GM23338 (cell line): Measurements from ENCODE around the gene CSF2RB. TPM values are rescaled to one million over a fixed set of nuclear protein-coding genes. Genes with fewer than 3 reads are reported as not detected.

Experiments used
- ATAC-seq: fragments of 200-7000 bp; cut with Tn5 transposase; 3 replicates; pipeline ENCODE4 v1.9.1; 2020
- DNase-seq: peaks from one replicate; pipeline ENCODE4 v3.0.0-alpha.2; 2015; ENCODE audit warnings: low spot score
- H2AFZ ChIP-seq: fragments of 200-600 bp; sonication (generic); 2 replicates; pipeline ENCODE4 v1.8.0; 2016; ENCODE audit warnings: antibody characterized with exemption, mild to moderate bottlenecking, moderate library complexity
- H3F3A ChIP-seq: fragments of 200-600 bp; sonication (generic); replicated peaks from 2 replicates; pipeline ENCODE4 v1.8.0; 2017; ENCODE audit warnings: antibody characterized with exemption, mixed run types, low read depth
- H3K27ac ChIP-seq: fragments of 200-600 bp; sonication (generic); 2 replicates; pipeline ENCODE4 v1.6.1; 2016; ENCODE audit warnings: low read depth
- H3K27me3 ChIP-seq: fragments of 200-600 bp; sonication (generic); 2 replicates; pipeline ENCODE4 v1.8.0; 2016; ENCODE audit warnings: mild to moderate bottlenecking, mixed run types, moderate library complexity; ENCODE audit not compliant: insufficient read depth
- H3K36me3 ChIP-seq: fragments of 200-600 bp; sonication (generic); 2 replicates; pipeline ENCODE4 v1.8.0; 2016; ENCODE audit warnings: mild to moderate bottlenecking; ENCODE audit not compliant: insufficient read depth
- H3K4me1 ChIP-seq: fragments of 200-600 bp; sonication (generic); 2 replicates; pipeline ENCODE4 v1.8.0; 2016; ENCODE audit warnings: mild to moderate bottlenecking, moderate library complexity; ENCODE audit not compliant: insufficient read depth
- H3K4me2 ChIP-seq: fragments of 200-600 bp; sonication (generic); 2 replicates; pipeline ENCODE4 v1.7.1; 2017; ENCODE audit warnings: mixed run types
- H3K4me3 ChIP-seq: fragments of 200-600 bp; sonication (generic); 2 replicates; pipeline ENCODE4 v1.6.1; 2016; ENCODE audit warnings: mixed run types
- H3K79me2 ChIP-seq: fragments of 200-600 bp; sonication (generic); replicated peaks from 2 replicates; pipeline ENCODE4 v1.8.0; 2017; ENCODE audit warnings: mild to moderate bottlenecking; ENCODE audit not compliant: insufficient read depth
- H3K9me2 ChIP-seq: fragments of 200-600 bp; sonication (generic); 2 replicates; pipeline ENCODE4 v1.8.0; 2017; ENCODE audit not compliant: insufficient read depth
- H4K20me1 ChIP-seq: fragments of 200-600 bp; sonication (generic); replicated peaks from 2 replicates; pipeline ENCODE4 v1.8.0; 2017; ENCODE audit warnings: mild to moderate bottlenecking; ENCODE audit not compliant: insufficient read depth
- H3K27ac Mint-ChIP-seq: 2 replicates; pipeline ENCODE4 v1.8.0; 2020; ENCODE audit warnings: inconsistent platforms, mild to moderate bottlenecking, moderate library complexity, mixed read lengths
- H3K27me3 Mint-ChIP-seq: 3 replicates; pipeline ENCODE4 v1.8.0; 2022; ENCODE audit warnings: low read depth, mild to moderate bottlenecking, moderate library complexity, mixed read lengths, inconsistent platforms; ENCODE audit not compliant: insufficient read depth, poor library complexity
- H3K36me3 Mint-ChIP-seq: 3 replicates; pipeline ENCODE4 v1.8.0; 2021; ENCODE audit warnings: low read depth, mild to moderate bottlenecking, inconsistent platforms, moderate library complexity, mixed read lengths
- H3K4me1 Mint-ChIP-seq: 3 replicates; pipeline ENCODE4 v1.8.0; 2020; ENCODE audit warnings: mild to moderate bottlenecking, inconsistent platforms, mixed read lengths
- H3K4me3 Mint-ChIP-seq: 3 replicates; pipeline ENCODE4 v1.8.0; 2021; ENCODE audit warnings: moderate library complexity, mild to moderate bottlenecking, inconsistent platforms, mixed read lengths
- H3K9me3 Mint-ChIP-seq: 3 replicates; pipeline ENCODE4 v1.8.0; 2020; ENCODE audit warnings: moderate library complexity, mild to moderate bottlenecking, inconsistent platforms, mixed read lengths
- CREB1 ChIP-seq: fragments of 250-450 bp; sonication (Bioruptor Pico); IDR thresholded peaks from 2 replicates; pipeline ENCODE4 v1.5.0; 2020; ENCODE audit warnings: low read depth, mild to moderate bottlenecking, moderate library complexity
- EZH2 ChIP-seq: fragments of 200-600 bp; sonication (generic); IDR thresholded peaks from one replicate; pipeline ENCODE4 v1.8.0; 2017; ENCODE audit warnings: antibody characterized with exemption, mild to moderate bottlenecking, low read depth; ENCODE audit not compliant: unreplicated experiment
- EZH2phosphoT487 ChIP-seq: fragments of 200-600 bp; sonication (generic); IDR thresholded peaks from one replicate; pipeline ENCODE4 v1.8.1; 2018; ENCODE audit warnings: antibody characterized with exemption; ENCODE audit not compliant: unreplicated experiment
- JUNB ChIP-seq: IDR thresholded peaks from one replicate; pipeline ENCODE4 v1.6.1; 2016; ENCODE audit warnings: antibody characterized with exemption; ENCODE audit not compliant: unreplicated experiment
- NANOG ChIP-seq: IDR thresholded peaks from 2 replicates; pipeline ENCODE4 v1.6.1; 2016; ENCODE audit warnings: antibody characterized with exemption, borderline replicate concordance
- POLR2AphosphoS5 ChIP-seq: IDR thresholded peaks from 2 replicates; pipeline ENCODE4 v1.6.1; 2016; ENCODE audit warnings: antibody characterized with exemption, low read depth
- STAT1 ChIP-seq: IDR thresholded peaks from one replicate; pipeline ENCODE4 v1.6.1; 2016; ENCODE audit warnings: antibody characterized with exemption; ENCODE audit not compliant: unreplicated experiment
- ZNF114 ChIP-seq: fragments of 250-450 bp; sonication (Bioruptor Pico); IDR thresholded peaks from 2 replicates; pipeline ENCODE4 v1.5.0; 2020; ENCODE audit warnings: mild to moderate bottlenecking, moderate library complexity
- ZNF331 ChIP-seq: fragments of 250-450 bp; sonication (Bioruptor Pico); IDR thresholded peaks from 2 replicates; pipeline ENCODE4 v1.5.0; 2020; ENCODE audit warnings: low read depth, mild to moderate bottlenecking, moderate library complexity
- polyA plus RNA-seq: library from polyadenylated mRNA; unstranded; fragments of >200 nt; fragmentation: Nextera tagmentation; extraction: Ambion mirVana; gene quantifications from 2 replicates; pipeline ENCODE4 v1.2.1, GENCODE V29; 2016
- total RNA-seq: library from RNA; depleted of rRNA; stranded (reverse); fragments of >200 nt; shearing (Covaris generic); gene quantifications from 2 replicates; pipeline ENCODE4 v1.2.3, GENCODE V29; 2014
- TF ChIP-seq, protein P1 (sequence below), 2 experiments: fragments of 200-600 bp in 1 of 2; sonication (generic) in 1 of 2; conservative IDR thresholded peaks; 2 replicates each; pipeline versions ENCODE4 v1.5.1 to v1.6.1; 2016 to 2017; ENCODE audit warnings: antibody characterized with exemption in 2 of 2, low read depth in 2 of 2, mild to moderate bottlenecking in 2 of 2, moderate library complexity in 1 of 2
- TF ChIP-seq, protein P2 (sequence below): IDR thresholded peaks from 2 replicates; pipeline ENCODE4 v1.6.1; 2016; ENCODE audit warnings: antibody characterized with exemption
- TF ChIP-seq, protein P3 (sequence below): IDR thresholded peaks from one replicate; pipeline ENCODE4 v1.6.1; 2018; ENCODE audit warnings: antibody characterized with exemption; ENCODE audit not compliant: unreplicated experiment
- TF ChIP-seq, protein P4 (sequence below): fragments of 250-450 bp; sonication (Bioruptor Pico); IDR thresholded peaks from 2 replicates; pipeline ENCODE4 v1.5.0; 2020; ENCODE audit warnings: mild to moderate bottlenecking, moderate library complexity

Gene CSF2RB
- total and polyA plus RNA-seq, 2 experiments from 2014 or later = not detected

DNA sequence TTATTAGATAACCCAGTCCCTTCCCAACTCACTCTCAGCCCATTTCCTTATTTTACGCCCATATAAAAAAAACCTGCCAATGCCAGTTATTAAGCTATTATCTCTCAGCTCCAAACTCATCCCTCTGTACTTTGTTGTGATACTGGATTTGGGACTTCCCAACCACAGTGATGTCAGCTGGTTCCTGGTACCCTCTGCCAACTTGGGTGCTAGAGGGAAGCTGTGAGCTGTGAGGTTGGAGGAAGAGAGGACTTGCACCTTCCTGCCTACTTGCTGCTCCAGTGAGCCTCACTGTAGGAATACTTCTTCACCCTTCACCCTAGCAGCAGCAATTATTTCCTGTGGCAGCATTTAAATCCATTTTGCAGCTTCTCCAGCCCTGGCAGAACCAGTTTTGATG, 19.2 kb upstream of the CSF2RB start:
- no peaks in the 10 kb centered on the region for H3K36me3 Mint-ChIP-seq
- no peaks in the 10 kb centered on the region for H3K27me3 ChIP-seq
- no peak overlapping the region for H3K27ac Mint-ChIP-seq
- H3K9me2 ChIP-seq = peaks cover 3% of the 10 kb centered on the region
- no peaks in the 10 kb centered on the region for H4K20me1 ChIP-seq
- no peaks in the 10 kb centered on the region for H3K4me1 ChIP-seq
- TF ChIP-seq, protein P1, sequence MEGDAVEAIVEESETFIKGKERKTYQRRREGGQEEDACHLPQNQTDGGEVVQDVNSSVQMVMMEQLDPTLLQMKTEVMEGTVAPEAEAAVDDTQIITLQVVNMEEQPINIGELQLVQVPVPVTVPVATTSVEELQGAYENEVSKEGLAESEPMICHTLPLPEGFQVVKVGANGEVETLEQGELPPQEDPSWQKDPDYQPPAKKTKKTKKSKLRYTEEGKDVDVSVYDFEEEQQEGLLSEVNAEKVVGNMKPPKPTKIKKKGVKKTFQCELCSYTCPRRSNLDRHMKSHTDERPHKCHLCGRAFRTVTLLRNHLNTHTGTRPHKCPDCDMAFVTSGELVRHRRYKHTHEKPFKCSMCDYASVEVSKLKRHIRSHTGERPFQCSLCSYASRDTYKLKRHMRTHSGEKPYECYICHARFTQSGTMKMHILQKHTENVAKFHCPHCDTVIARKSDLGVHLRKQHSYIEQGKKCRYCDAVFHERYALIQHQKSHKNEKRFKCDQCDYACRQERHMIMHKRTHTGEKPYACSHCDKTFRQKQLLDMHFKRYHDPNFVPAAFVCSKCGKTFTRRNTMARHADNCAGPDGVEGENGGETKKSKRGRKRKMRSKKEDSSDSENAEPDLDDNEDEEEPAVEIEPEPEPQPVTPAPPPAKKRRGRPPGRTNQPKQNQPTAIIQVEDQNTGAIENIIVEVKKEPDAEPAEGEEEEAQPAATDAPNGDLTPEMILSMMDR (conservative IDR thresholded peaks at IDR 0.05; ENCODE audit: low read depth in 2 of 2) = no peak
- TF ChIP-seq STAT1 = no peak
- TF ChIP-seq, protein P2, sequence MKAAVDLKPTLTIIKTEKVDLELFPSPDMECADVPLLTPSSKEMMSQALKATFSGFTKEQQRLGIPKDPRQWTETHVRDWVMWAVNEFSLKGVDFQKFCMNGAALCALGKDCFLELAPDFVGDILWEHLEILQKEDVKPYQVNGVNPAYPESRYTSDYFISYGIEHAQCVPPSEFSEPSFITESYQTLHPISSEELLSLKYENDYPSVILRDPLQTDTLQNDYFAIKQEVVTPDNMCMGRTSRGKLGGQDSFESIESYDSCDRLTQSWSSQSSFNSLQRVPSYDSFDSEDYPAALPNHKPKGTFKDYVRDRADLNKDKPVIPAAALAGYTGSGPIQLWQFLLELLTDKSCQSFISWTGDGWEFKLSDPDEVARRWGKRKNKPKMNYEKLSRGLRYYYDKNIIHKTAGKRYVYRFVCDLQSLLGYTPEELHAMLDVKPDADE = no peak
- TF ChIP-seq NANOG = no peak
- TF ChIP-seq CREB1 (CRISPR knock-in tag) = no peak
- TF ChIP-seq, protein P3, sequence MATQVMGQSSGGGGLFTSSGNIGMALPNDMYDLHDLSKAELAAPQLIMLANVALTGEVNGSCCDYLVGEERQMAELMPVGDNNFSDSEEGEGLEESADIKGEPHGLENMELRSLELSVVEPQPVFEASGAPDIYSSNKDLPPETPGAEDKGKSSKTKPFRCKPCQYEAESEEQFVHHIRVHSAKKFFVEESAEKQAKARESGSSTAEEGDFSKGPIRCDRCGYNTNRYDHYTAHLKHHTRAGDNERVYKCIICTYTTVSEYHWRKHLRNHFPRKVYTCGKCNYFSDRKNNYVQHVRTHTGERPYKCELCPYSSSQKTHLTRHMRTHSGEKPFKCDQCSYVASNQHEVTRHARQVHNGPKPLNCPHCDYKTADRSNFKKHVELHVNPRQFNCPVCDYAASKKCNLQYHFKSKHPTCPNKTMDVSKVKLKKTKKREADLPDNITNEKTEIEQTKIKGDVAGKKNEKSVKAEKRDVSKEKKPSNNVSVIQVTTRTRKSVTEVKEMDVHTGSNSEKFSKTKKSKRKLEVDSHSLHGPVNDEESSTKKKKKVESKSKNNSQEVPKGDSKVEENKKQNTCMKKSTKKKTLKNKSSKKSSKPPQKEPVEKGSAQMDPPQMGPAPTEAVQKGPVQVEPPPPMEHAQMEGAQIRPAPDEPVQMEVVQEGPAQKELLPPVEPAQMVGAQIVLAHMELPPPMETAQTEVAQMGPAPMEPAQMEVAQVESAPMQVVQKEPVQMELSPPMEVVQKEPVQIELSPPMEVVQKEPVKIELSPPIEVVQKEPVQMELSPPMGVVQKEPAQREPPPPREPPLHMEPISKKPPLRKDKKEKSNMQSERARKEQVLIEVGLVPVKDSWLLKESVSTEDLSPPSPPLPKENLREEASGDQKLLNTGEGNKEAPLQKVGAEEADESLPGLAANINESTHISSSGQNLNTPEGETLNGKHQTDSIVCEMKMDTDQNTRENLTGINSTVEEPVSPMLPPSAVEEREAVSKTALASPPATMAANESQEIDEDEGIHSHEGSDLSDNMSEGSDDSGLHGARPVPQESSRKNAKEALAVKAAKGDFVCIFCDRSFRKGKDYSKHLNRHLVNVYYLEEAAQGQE = no peak
- no peak for TF ChIP-seq ZNF114 (CRISPR knock-in tag)
- TF ChIP-seq EZH2phosphoT487 = no peak
- TF ChIP-seq POLR2AphosphoS5 = no peak
- no peak for TF ChIP-seq EZH2
- no peak for TF ChIP-seq JUNB
- TF ChIP-seq ZNF331 (CRISPR knock-in tag) = no peak
- TF ChIP-seq, protein P4, sequence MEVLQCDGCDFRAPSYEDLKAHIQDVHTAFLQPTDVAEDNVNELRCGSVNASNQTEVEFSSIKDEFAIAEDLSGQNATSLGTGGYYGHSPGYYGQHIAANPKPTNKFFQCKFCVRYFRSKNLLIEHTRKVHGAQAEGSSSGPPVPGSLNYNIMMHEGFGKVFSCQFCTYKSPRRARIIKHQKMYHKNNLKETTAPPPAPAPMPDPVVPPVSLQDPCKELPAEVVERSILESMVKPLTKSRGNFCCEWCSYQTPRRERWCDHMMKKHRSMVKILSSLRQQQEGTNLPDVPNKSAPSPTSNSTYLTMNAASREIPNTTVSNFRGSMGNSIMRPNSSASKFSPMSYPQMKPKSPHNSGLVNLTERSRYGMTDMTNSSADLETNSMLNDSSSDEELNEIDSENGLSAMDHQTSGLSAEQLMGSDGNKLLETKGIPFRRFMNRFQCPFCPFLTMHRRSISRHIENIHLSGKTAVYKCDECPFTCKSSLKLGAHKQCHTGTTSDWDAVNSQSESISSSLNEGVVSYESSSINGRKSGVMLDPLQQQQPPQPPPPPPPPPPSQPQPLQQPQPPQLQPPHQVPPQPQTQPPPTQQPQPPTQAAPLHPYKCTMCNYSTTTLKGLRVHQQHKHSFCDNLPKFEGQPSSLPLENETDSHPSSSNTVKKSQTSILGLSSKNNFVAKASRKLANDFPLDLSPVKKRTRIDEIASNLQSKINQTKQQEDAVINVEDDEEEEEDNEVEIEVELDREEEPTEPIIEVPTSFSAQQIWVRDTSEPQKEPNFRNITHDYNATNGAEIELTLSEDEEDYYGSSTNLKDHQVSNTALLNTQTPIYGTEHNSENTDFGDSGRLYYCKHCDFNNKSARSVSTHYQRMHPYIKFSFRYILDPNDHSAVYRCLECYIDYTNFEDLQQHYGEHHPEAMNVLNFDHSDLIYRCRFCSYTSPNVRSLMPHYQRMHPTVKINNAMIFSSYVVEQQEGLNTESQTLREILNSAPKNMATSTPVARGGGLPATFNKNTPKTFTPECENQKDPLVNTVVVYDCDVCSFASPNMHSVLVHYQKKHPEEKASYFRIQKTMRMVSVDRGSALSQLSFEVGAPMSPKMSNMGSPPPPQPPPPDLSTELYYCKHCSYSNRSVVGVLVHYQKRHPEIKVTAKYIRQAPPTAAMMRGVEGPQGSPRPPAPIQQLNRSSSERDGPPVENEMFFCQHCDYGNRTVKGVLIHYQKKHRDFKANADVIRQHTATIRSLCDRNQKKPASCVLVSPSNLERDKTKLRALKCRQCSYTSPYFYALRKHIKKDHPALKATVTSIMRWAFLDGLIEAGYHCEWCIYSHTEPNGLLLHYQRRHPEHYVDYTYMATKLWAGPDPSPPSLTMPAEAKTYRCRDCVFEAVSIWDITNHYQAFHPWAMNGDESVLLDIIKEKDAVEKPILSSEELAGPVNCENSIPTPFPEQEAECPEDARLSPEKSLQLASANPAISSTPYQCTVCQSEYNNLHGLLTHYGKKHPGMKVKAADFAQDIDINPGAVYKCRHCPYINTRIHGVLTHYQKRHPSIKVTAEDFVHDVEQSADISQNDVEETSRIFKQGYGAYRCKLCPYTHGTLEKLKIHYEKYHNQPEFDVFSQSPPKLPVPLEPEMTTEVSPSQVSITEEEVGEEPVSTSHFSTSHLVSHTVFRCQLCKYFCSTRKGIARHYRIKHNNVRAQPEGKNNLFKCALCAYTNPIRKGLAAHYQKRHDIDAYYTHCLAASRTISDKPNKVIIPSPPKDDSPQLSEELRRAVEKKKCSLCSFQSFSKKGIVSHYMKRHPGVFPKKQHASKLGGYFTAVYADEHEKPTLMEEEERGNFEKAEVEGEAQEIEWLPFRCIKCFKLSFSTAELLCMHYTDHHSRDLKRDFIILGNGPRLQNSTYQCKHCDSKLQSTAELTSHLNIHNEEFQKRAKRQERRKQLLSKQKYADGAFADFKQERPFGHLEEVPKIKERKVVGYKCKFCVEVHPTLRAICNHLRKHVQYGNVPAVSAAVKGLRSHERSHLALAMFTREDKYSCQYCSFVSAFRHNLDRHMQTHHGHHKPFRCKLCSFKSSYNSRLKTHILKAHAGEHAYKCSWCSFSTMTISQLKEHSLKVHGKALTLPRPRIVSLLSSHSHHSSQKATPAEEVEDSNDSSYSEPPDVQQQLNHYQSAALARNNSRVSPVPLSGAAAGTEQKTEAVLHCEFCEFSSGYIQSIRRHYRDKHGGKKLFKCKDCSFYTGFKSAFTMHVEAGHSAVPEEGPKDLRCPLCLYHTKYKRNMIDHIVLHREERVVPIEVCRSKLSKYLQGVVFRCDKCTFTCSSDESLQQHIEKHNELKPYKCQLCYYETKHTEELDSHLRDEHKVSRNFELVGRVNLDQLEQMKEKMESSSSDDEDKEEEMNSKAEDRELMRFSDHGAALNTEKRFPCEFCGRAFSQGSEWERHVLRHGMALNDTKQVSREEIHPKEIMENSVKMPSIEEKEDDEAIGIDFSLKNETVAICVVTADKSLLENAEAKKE (CRISPR knock-in tag) = no peak
- no peak for ATAC-seq
- peaks cover 10% of the 10 kb centered on the region; the same call in 2 of the 3 replicates for H3K9me3 Mint-ChIP-seq
- no peak overlapping the region for H3K4me3 ChIP-seq
- peaks cover 3% of the 10 kb centered on the region; the same call in 1 of the 3 replicates for H3K4me1 Mint-ChIP-seq
- H3K4me2 ChIP-seq = no peak overlapping the region
- DNase-seq = no peak
- no peaks in the 10 kb centered on the region for H3K79me2 ChIP-seq
- H3K27ac ChIP-seq = no peak overlapping the region
- H3K36me3 ChIP-seq = no peaks in the 10 kb centered on the region
- no peak overlapping the region for H2AFZ ChIP-seq
- peaks cover 5% of the 10 kb centered on the region for H3K27me3 Mint-ChIP-seq
- H3K4me3 Mint-ChIP-seq = no peak overlapping the region
- H3F3A ChIP-seq = no peaks in the 10 kb centered on the region
